Fibroblast of skin of back (primary cell): ENCODE results near the gene DHRS7C.

Source experiments
- DNase-seq: peaks from one replicate; pipeline ENCODE4 v3.0.0-alpha.2; 2013

DHRS7C gene

GRCh38 chr17:9765322-9765721, 26.1 kb downstream of the DHRS7C start:
- no peak for DNase-seq

GRCh38 chr17:9763643-9764042, 27.7 kb downstream of the DHRS7C start:
- DNase-seq = no peak

- no peak for DNase-seq
Measured at GRCh38 chr17:9760266-9760665, 31.1 kb downstream of the DHRS7C start.

GRCh38 chr17:9755083-9755482, 36.3 kb downstream of the DHRS7C start:
- peak; percentile 2 for DNase-seq

- no peak for DNase-seq
Measured at GRCh38 chr17:9750524-9750923, 40.9 kb downstream of the DHRS7C start.

- peak; percentile 11 for DNase-seq
Measured at GRCh38 chr17:9729735-9730420, 61.5 kb downstream of the DHRS7C start.

GRCh38 chr17:9729034-9729650, 62.2 kb downstream of the DHRS7C start:
- peak; percentile 44 for DNase-seq

- no peak for DNase-seq
Measured at GRCh38 chr17:9728564-9728963, 62.8 kb downstream of the DHRS7C start.

- no peak for DNase-seq
Measured at GRCh38 chr17:9728005-9728404, 63.4 kb downstream of the DHRS7C start.

- no peak for DNase-seq
Measured at GRCh38 chr17:9726291-9726690, 65.1 kb downstream of the DHRS7C start.

- DNase-seq = no peak
Measured at GRCh38 chr17:9725575-9725974, 65.8 kb downstream of the DHRS7C start.
